Endothelial cell (in vitro differentiated cells): ENCODE data around the gene METTL3. TPM values are rescaled to one million over a fixed set of nuclear protein-coding genes. Genes with fewer than 3 reads are reported as not detected.

Source experiments
- DNase-seq: peaks from one replicate; pipeline ENCODE4 v3.0.0; 2021; ENCODE audit warnings: low spot score
- H3K27ac Mint-ChIP-seq: one replicate; pipeline ENCODE4 v1.8.0; 2021; ENCODE audit warnings: mixed read lengths, inconsistent platforms; ENCODE audit not compliant: unreplicated experiment
- H3K27me3 Mint-ChIP-seq: one replicate; pipeline ENCODE4 v1.8.0; 2021; ENCODE audit warnings: mild to moderate bottlenecking, moderate library complexity, mixed read lengths, inconsistent platforms; ENCODE audit not compliant: unreplicated experiment
- H3K36me3 Mint-ChIP-seq: one replicate; pipeline ENCODE4 v1.8.0; 2021; ENCODE audit warnings: mild to moderate bottlenecking, low read depth, mixed read lengths, inconsistent platforms; ENCODE audit not compliant: unreplicated experiment
- H3K4me1 Mint-ChIP-seq: one replicate; pipeline ENCODE4 v1.8.0; 2021; ENCODE audit warnings: mild to moderate bottlenecking, mixed read lengths, inconsistent platforms; ENCODE audit not compliant: unreplicated experiment
- H3K4me3 Mint-ChIP-seq: one replicate; pipeline ENCODE4 v1.8.0; 2021; ENCODE audit warnings: mild to moderate bottlenecking, mixed read lengths, inconsistent platforms; ENCODE audit not compliant: unreplicated experiment
- H3K9me3 Mint-ChIP-seq: one replicate; pipeline ENCODE4 v1.8.0; 2021; ENCODE audit warnings: mixed read lengths, inconsistent platforms; ENCODE audit not compliant: unreplicated experiment
- CTCF ChIP-seq: fragments of 200-600 bp; sonication (generic); IDR thresholded peaks from one replicate; pipeline ENCODE4 v1.5.0; 2021; ENCODE audit warnings: antibody characterized with exemption; ENCODE audit not compliant: unreplicated experiment
- total RNA-seq: library from RNA; stranded (reverse); fragmentation: NEBNext Ultra II Directional; extraction: Animal tissue kit (Norgen Biotek cat#: 25700); gene quantifications from one replicate; pipeline ENCODE4 v1.2.1, GENCODE V29; 2021; ENCODE audit not compliant: unreplicated experiment

The METTL3 gene
- total RNA-seq, 1 donor from 2014 or later, result 46.1 TPM

GRCh38 chr14:21498540-21499526 lies 12.3 kb downstream of the METTL3 start:
- Mint-ChIP-seq H3K4me3 (peak overlapping the region; percentile 17), H3K4me1 (peaks cover 3% of the 10 kb centered on the region), H3K27me3 (peaks cover 1% of the 10 kb centered on the region), H3K27ac (peak overlapping the region; percentile 48), H3K36me3 (peaks cover 48% of the 10 kb centered on the region), H3K9me3 (no peaks in the 10 kb centered on the region)
- DNase-seq, result peak; percentile 38
- peak; percentile 70 for TF ChIP-seq CTCF

- Mint-ChIP-seq H3K27me3 (no peaks in the 10 kb centered on the region), H3K27ac (peak overlapping the region; percentile 38), H3K36me3 (peaks cover 52% of the 10 kb centered on the region), H3K4me1 (peaks cover 3% of the 10 kb centered on the region), H3K4me3 (no peak overlapping the region), H3K9me3 (no peaks in the 10 kb centered on the region)
- TF ChIP-seq CTCF, result no peak
- no peak for DNase-seq
Measured at GRCh38 chr14:21496453-21496852, 14.7 kb downstream of the METTL3 start.

GRCh38 chr14:21494902-21495762 lies 16.0 kb downstream of the METTL3 start:
- no peaks in the 10 kb centered on the region for H3K27me3 Mint-ChIP-seq
- no peak for DNase-seq
- peak overlapping the region; percentile 48 for H3K27ac Mint-ChIP-seq
- no peaks in the 10 kb centered on the region for H3K9me3 Mint-ChIP-seq
- H3K4me3 Mint-ChIP-seq, result no peak overlapping the region
- TF ChIP-seq CTCF, result no peak
- peaks cover 3% of the 10 kb centered on the region for H3K4me1 Mint-ChIP-seq
- H3K36me3 Mint-ChIP-seq, result peaks cover 46% of the 10 kb centered on the region

GRCh38 chr14:21486640-21487087 lies 24.5 kb downstream of the METTL3 start:
- Mint-ChIP-seq H3K36me3 (peaks cover 5% of the 10 kb centered on the region), H3K27ac (no peak overlapping the region)

More at GRCh38 chr14:21486640-21487087, 24.5 kb downstream of the METTL3 start:
- no peak overlapping the region for H3K4me3 Mint-ChIP-seq
- H3K27me3 Mint-ChIP-seq, result no peaks in the 10 kb centered on the region
- no peak for DNase-seq
- no peaks in the 10 kb centered on the region for H3K9me3 Mint-ChIP-seq
- no peaks in the 10 kb centered on the region for H3K4me1 Mint-ChIP-seq
- no peak for TF ChIP-seq CTCF
